HUES6 (cell line): ENCODE data around the gene TAF1B.

Source experiments
- H3K27ac ChIP-seq: 2 replicates; pipeline ENCODE4 v1.7.0; 2013; ENCODE audit warnings: low read depth, mild to moderate bottlenecking, low read length, inconsistent platforms
- H3K27me3 ChIP-seq: 2 replicates; pipeline ENCODE4 v1.6.1; 2013; ENCODE audit warnings: low read length; ENCODE audit not compliant: control insufficient read depth, insufficient read depth
- H3K36me3 ChIP-seq: 2 replicates; pipeline ENCODE4 v1.6.1; 2013; ENCODE audit warnings: low read length; ENCODE audit not compliant: control insufficient read depth, insufficient read depth
- H3K4me1 ChIP-seq: 2 replicates; pipeline ENCODE4 v1.6.1; 2013; ENCODE audit warnings: low read length; ENCODE audit not compliant: control insufficient read depth, insufficient read depth
- H3K4me3 ChIP-seq: 2 replicates; pipeline ENCODE4 v1.5.1; 2013; ENCODE audit warnings: low read depth, low read length
- H3K9ac ChIP-seq: one replicate; pipeline ENCODE4 v1.6.1; 2013; ENCODE audit warnings: mild to moderate bottlenecking, low read length
- H3K9me3 ChIP-seq: 2 replicates; pipeline ENCODE4 v1.6.1; 2013; ENCODE audit warnings: low read depth, low read length; ENCODE audit not compliant: control insufficient read depth, insufficient read depth

TAF1B gene

DNA sequence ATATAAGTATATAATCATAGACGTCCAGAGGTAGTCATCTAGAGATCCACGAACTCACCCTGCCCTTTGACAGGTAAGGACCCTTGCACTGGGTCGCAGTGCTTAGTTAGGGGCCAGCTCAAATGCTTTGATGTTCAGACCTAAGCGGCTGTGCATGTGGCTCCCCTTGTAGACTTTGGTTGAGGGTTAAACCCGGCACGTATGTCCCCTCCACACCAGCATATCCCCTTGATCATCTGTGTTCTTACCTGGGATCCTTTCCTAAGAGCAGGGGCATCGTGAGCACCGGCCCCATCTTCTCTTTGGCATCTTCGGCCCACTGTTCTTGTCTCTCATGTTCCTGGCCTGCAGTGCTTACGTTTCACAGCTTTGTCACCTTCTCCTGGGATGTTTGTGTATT lies 139.6 kb downstream of the TAF1B start:
- Histone ChIP-seq H3K27me3 (no peaks in the 10 kb centered on the region), H3K9ac (no peak overlapping the region), H3K4me1 (no peaks in the 10 kb centered on the region), H3K36me3 (no peaks in the 10 kb centered on the region), H3K9me3 (no peaks in the 10 kb centered on the region), H3K27ac (no peak overlapping the region), H3K4me3 (no peak overlapping the region)

DNA sequence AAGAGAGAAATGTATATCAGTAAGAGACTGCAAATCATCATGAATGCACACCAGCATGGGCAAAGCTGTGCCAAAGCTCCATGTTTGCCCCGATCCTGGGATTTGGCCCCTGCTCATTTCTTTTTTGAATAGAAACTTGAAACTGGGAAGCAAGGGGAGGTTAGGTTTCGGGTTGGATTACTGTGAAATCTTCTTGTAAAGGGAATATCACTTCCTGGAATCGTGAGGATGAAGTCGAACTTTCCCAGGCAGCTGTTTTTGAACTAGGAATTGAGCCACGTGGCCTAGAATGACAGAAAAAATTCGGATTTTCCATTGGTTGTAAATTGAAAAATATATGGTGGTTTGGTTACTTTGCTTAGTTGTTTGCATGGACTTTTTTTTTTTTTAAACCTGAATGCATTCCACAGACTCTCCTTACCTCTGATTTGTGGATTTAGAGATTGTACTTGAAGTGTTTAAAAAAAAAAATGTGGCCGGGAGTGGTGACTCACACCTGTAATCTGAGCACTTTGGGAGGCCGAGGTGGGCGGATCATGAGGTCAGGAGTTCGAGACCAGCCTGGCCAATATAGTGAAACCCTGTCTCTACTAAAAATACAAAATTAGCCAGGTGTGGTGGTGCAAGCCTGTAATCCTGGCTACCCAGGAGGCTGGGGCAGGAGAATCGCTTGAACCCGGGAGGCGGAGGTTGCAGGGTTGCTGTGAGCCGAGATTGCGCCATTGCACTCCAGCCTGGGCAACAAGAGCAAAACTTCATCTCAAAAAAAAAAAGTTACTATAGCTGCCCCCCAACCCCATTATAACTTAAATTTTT lies 140.3 kb downstream of the TAF1B start:
- Histone ChIP-seq H3K4me3 (no peak overlapping the region), H3K9me3 (no peaks in the 10 kb centered on the region), H3K27me3 (no peaks in the 10 kb centered on the region), H3K36me3 (no peaks in the 10 kb centered on the region), H3K27ac (no peak overlapping the region), H3K9ac (no peak overlapping the region), H3K4me1 (no peaks in the 10 kb centered on the region)
